Measurements from ENCODE around the gene MYO10.

DNA sequence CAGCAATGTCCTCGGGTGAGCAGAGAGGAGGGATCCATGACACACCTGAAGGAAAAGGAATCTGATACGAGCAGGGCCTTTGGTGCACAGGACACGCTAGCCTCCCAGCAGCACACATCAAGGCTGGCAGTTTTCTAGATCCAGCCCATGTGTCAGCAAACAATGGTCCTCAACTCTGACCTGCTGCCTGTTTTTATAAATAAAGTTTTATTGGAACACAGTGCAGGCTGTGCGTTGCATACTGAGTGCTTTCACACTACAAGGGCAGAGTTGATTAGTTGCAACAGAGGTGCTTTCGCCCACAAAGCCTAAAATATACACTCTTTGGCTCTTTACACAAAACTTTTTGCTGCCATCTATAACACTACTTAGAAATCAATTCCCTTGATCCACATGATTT, 147.1 kb downstream of the MYO10 start:
- TF ChIP-seq, protein P1, sequence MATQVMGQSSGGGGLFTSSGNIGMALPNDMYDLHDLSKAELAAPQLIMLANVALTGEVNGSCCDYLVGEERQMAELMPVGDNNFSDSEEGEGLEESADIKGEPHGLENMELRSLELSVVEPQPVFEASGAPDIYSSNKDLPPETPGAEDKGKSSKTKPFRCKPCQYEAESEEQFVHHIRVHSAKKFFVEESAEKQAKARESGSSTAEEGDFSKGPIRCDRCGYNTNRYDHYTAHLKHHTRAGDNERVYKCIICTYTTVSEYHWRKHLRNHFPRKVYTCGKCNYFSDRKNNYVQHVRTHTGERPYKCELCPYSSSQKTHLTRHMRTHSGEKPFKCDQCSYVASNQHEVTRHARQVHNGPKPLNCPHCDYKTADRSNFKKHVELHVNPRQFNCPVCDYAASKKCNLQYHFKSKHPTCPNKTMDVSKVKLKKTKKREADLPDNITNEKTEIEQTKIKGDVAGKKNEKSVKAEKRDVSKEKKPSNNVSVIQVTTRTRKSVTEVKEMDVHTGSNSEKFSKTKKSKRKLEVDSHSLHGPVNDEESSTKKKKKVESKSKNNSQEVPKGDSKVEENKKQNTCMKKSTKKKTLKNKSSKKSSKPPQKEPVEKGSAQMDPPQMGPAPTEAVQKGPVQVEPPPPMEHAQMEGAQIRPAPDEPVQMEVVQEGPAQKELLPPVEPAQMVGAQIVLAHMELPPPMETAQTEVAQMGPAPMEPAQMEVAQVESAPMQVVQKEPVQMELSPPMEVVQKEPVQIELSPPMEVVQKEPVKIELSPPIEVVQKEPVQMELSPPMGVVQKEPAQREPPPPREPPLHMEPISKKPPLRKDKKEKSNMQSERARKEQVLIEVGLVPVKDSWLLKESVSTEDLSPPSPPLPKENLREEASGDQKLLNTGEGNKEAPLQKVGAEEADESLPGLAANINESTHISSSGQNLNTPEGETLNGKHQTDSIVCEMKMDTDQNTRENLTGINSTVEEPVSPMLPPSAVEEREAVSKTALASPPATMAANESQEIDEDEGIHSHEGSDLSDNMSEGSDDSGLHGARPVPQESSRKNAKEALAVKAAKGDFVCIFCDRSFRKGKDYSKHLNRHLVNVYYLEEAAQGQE (IDR thresholded peaks at IDR 0.05; ENCODE audit: insufficient read depth in 1 of 2, low read depth in 2 of 2, low read length in 1 of 2): no peak
- TF ChIP-seq POLR2AphosphoS5 (IDR thresholded peaks at IDR 0.05; ENCODE audit: low read depth, low read length): no peak
- TF ChIP-seq, protein P2, sequence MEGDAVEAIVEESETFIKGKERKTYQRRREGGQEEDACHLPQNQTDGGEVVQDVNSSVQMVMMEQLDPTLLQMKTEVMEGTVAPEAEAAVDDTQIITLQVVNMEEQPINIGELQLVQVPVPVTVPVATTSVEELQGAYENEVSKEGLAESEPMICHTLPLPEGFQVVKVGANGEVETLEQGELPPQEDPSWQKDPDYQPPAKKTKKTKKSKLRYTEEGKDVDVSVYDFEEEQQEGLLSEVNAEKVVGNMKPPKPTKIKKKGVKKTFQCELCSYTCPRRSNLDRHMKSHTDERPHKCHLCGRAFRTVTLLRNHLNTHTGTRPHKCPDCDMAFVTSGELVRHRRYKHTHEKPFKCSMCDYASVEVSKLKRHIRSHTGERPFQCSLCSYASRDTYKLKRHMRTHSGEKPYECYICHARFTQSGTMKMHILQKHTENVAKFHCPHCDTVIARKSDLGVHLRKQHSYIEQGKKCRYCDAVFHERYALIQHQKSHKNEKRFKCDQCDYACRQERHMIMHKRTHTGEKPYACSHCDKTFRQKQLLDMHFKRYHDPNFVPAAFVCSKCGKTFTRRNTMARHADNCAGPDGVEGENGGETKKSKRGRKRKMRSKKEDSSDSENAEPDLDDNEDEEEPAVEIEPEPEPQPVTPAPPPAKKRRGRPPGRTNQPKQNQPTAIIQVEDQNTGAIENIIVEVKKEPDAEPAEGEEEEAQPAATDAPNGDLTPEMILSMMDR (IDR thresholded peaks at IDR 0.05): no peak
- TF ChIP-seq TCF7L2 (IDR thresholded peaks at IDR 0.05; ENCODE audit: low read depth, low read length): no peak
- TF ChIP-seq SIN3A (IDR thresholded peaks at IDR 0.05; ENCODE audit: borderline replicate concordance, insufficient read depth, low read depth, low read length): no peak

All from Panc1 (cell line).